ENCODE results near the gene RPS3.

Gene RPS3

GRCh38 chr11:75422248-75423231 is 23.2 kb downstream of the RPS3 start:
- Histone ChIP-seq H3K4me2 (ENCODE audit: low read length) (no peak overlapping the region), H3K27ac (ENCODE audit: low read depth, low read length) (no peak overlapping the region), H3F3A (ENCODE audit: control insufficient read depth, insufficient read depth) (no peaks in the 10 kb centered on the region), H4K20me1 (ENCODE audit: control insufficient read depth, insufficient read depth, low read depth, low read length) (no peaks in the 10 kb centered on the region), H3K27me3 (ENCODE audit: control insufficient read depth, low read length) (no peaks in the 10 kb centered on the region), H3K4me3 (ENCODE audit: low read length) (no peak overlapping the region), H3K79me2 (ENCODE audit: control insufficient read depth, low read length) (no peaks in the 10 kb centered on the region), H3K36me3 (ENCODE audit: control insufficient read depth, low read length) (no peaks in the 10 kb centered on the region), H3K4me1 (ENCODE audit: control insufficient read depth, low read length) (no peaks in the 10 kb centered on the region), H3K9me2 (replicated peaks; ENCODE audit: control insufficient read depth, low read length) (no peaks in the 10 kb centered on the region), H3K9me3 (ENCODE audit: control insufficient read depth, insufficient read depth, low read length) (no peaks in the 10 kb centered on the region)
- no peak for TF ChIP-seq EZH2phosphoT487 (IDR thresholded peaks at IDR 0.05; ENCODE audit: borderline replicate concordance, low read length)
- TF ChIP-seq, protein P1, sequence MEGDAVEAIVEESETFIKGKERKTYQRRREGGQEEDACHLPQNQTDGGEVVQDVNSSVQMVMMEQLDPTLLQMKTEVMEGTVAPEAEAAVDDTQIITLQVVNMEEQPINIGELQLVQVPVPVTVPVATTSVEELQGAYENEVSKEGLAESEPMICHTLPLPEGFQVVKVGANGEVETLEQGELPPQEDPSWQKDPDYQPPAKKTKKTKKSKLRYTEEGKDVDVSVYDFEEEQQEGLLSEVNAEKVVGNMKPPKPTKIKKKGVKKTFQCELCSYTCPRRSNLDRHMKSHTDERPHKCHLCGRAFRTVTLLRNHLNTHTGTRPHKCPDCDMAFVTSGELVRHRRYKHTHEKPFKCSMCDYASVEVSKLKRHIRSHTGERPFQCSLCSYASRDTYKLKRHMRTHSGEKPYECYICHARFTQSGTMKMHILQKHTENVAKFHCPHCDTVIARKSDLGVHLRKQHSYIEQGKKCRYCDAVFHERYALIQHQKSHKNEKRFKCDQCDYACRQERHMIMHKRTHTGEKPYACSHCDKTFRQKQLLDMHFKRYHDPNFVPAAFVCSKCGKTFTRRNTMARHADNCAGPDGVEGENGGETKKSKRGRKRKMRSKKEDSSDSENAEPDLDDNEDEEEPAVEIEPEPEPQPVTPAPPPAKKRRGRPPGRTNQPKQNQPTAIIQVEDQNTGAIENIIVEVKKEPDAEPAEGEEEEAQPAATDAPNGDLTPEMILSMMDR (IDR thresholded peaks at IDR 0.05; ENCODE audit: low read depth, low read length, poor library complexity, severe bottlenecking) = no peak

DNA sequence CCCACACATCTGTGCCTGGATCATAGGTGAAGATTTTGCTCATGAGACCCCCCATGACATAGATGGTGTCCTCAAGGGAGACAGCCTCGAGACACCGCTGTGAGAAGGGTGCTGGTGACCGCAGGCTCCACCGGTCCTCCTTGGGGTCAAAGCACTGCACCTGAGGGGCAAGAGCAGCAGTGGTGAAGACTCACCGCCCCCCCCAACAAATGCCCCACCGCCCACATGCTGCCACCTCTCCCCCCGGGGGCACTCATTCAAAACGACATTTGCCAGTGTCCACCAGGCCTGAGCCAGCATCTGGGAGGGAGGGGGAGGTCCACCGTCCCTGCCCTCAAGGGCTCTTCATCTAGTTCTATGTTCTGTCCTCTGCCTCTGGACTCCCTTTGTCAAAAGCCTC is 24.4 kb downstream of the RPS3 start:
- Histone ChIP-seq H3K4me2 (ENCODE audit: low read length) (no peak overlapping the region), H3K79me2 (ENCODE audit: control insufficient read depth, low read length) (no peaks in the 10 kb centered on the region), H3K4me3 (ENCODE audit: low read length) (no peak overlapping the region), H3K9me2 (replicated peaks; ENCODE audit: control insufficient read depth, low read length) (no peaks in the 10 kb centered on the region), H3K36me3 (ENCODE audit: control insufficient read depth, low read length) (no peaks in the 10 kb centered on the region), H3K27ac (ENCODE audit: low read depth, low read length) (no peak overlapping the region), H3K4me1 (ENCODE audit: control insufficient read depth, low read length) (no peaks in the 10 kb centered on the region), H3K9me3 (ENCODE audit: control insufficient read depth, insufficient read depth, low read length) (no peaks in the 10 kb centered on the region), H3K27me3 (ENCODE audit: control insufficient read depth, low read length) (no peaks in the 10 kb centered on the region), H4K20me1 (ENCODE audit: control insufficient read depth, insufficient read depth, low read depth, low read length) (no peaks in the 10 kb centered on the region), H3F3A (ENCODE audit: control insufficient read depth, insufficient read depth) (no peaks in the 10 kb centered on the region)
- TF ChIP-seq, protein P1 (IDR thresholded peaks at IDR 0.05; ENCODE audit: low read depth, low read length, poor library complexity, severe bottlenecking) = no peak
- TF ChIP-seq EZH2phosphoT487 (IDR thresholded peaks at IDR 0.05; ENCODE audit: borderline replicate concordance, low read length) = no peak

DNA sequence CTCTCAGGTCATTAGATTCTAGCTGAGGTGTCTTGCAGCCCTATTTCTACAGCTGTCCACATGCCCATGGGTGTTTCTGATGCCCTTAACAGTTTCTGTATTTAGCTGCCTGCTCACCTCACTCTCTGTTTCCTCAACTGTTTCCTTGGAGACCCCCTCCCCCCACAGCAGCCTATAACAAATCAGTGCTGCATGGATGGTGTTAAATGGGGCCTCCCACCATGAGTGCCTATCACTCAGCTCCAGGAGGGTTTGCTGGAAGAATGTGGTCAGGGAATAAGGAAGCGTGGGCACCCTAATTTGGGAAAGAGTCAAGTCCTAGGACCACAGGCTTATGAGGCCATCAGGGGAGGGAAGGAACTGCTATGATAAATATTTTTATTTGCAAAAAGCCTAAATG is 25.1 kb downstream of the RPS3 start:
- H3K9me2 ChIP-seq (replicated peaks; ENCODE audit: control insufficient read depth, low read length) = no peaks in the 10 kb centered on the region
- no peaks in the 10 kb centered on the region for H4K20me1 ChIP-seq (ENCODE audit: control insufficient read depth, insufficient read depth, low read depth, low read length)
- H3K4me2 ChIP-seq (ENCODE audit: low read length) = no peak overlapping the region

More for the DNA sequence above, 25.1 kb downstream of the RPS3 start:
- no peaks in the 10 kb centered on the region for H3K4me1 ChIP-seq (ENCODE audit: control insufficient read depth, low read length)
- H3K27ac ChIP-seq (ENCODE audit: low read depth, low read length) = no peak overlapping the region
- H3F3A ChIP-seq (ENCODE audit: control insufficient read depth, insufficient read depth) = no peaks in the 10 kb centered on the region
- no peaks in the 10 kb centered on the region for H3K27me3 ChIP-seq (ENCODE audit: control insufficient read depth, low read length)
- no peaks in the 10 kb centered on the region for H3K79me2 ChIP-seq (ENCODE audit: control insufficient read depth, low read length)
- TF ChIP-seq, protein P1 (IDR thresholded peaks at IDR 0.05; ENCODE audit: low read depth, low read length, poor library complexity, severe bottlenecking) = no peak
- TF ChIP-seq EZH2phosphoT487 (IDR thresholded peaks at IDR 0.05; ENCODE audit: borderline replicate concordance, low read length) = no peak
- H3K9me3 ChIP-seq (ENCODE audit: control insufficient read depth, insufficient read depth, low read length) = no peaks in the 10 kb centered on the region
- no peak overlapping the region for H3K4me3 ChIP-seq (ENCODE audit: low read length)
- no peaks in the 10 kb centered on the region for H3K36me3 ChIP-seq (ENCODE audit: control insufficient read depth, low read length)
